Islet precursor cell (in vitro differentiated cells): ENCODE measurements around the gene CNDP2.
A peak's percentile ranks its signal among the peaks of the same experiment; 100 is the strongest.

Experiments used
- DNase-seq: peaks from one replicate; pipeline ENCODE4 v3.0.0-alpha.2; 2018

CNDP2 gene

GRCh38 chr18:74495581-74496507 is at the start of gene CNDP2:
Gene CNDP2 (plus strand): TSS chr18:74496363. CDS start chr18:74499974, 3,611 bp downstream.
- peak; percentile 100 for DNase-seq

- DNase-seq, result no peak
Measured at GRCh38 chr18:74446631-74447403, 49.3 kb upstream of the CNDP2 start.

GRCh38 chr18:74447404-74448152 is 48.6 kb upstream of the CNDP2 start:
- no peak for DNase-seq

GRCh38 chr18:74450626-74451025 is 45.5 kb upstream of the CNDP2 start:
- DNase-seq, result no peak

- no peak for DNase-seq
Measured at GRCh38 chr18:74451148-74451547, 45.0 kb upstream of the CNDP2 start.

GRCh38 chr18:74453016-74453566 is 43.1 kb upstream of the CNDP2 start:
- DNase-seq, result peak; percentile 67

- no peak for DNase-seq
Measured at GRCh38 chr18:74453642-74454198, 42.4 kb upstream of the CNDP2 start.

- no peak for DNase-seq
Measured at GRCh38 chr18:74454279-74454751, 41.8 kb upstream of the CNDP2 start.

- no peak for DNase-seq
Measured at GRCh38 chr18:74455386-74455785, 40.8 kb upstream of the CNDP2 start.

- DNase-seq, result no peak
Measured at GRCh38 chr18:74456017-74456348, 40.2 kb upstream of the CNDP2 start.

- no peak for DNase-seq
Measured at GRCh38 chr18:74456349-74457042, 39.7 kb upstream of the CNDP2 start.

GRCh38 chr18:74457043-74457724 is 39.0 kb upstream of the CNDP2 start, which contains the start of gene DIPK1C:
Gene DIPK1C (minus strand): TSS chr18:74457308. CDS start chr18:74457259, 49 bp downstream.
- no peak for DNase-seq

- no peak for DNase-seq
Measured at GRCh38 chr18:74457725-74458421, 38.3 kb upstream of the CNDP2 start.

- DNase-seq, result peak; percentile 79
Measured at GRCh38 chr18:74459889-74460288, 36.3 kb upstream of the CNDP2 start.

GRCh38 chr18:74460825-74461224 is 35.3 kb upstream of the CNDP2 start:
- no peak for DNase-seq

- DNase-seq, result no peak
Measured at GRCh38 chr18:74463254-74463653, 32.9 kb upstream of the CNDP2 start.

- DNase-seq, result no peak
Measured at GRCh38 chr18:74463983-74464382, 32.2 kb upstream of the CNDP2 start.

GRCh38 chr18:74465775-74466174 is 30.4 kb upstream of the CNDP2 start:
- DNase-seq, result no peak

- DNase-seq, result no peak
Measured at GRCh38 chr18:74468547-74469061, 27.6 kb upstream of the CNDP2 start.

GRCh38 chr18:74472312-74472711 is 23.9 kb upstream of the CNDP2 start:
- DNase-seq, result no peak
